Measurements from ENCODE around the gene ADPRS. TPM values are rescaled to one million over a fixed set of nuclear protein-coding genes. Genes with fewer than 3 reads are reported as not detected.

Gene ADPRS
- total and polyA plus RNA-seq, 2 donors (not counting 1 experiment from before 2014, with no cell fraction given): 25.3 to 30.9 TPM

DNA sequence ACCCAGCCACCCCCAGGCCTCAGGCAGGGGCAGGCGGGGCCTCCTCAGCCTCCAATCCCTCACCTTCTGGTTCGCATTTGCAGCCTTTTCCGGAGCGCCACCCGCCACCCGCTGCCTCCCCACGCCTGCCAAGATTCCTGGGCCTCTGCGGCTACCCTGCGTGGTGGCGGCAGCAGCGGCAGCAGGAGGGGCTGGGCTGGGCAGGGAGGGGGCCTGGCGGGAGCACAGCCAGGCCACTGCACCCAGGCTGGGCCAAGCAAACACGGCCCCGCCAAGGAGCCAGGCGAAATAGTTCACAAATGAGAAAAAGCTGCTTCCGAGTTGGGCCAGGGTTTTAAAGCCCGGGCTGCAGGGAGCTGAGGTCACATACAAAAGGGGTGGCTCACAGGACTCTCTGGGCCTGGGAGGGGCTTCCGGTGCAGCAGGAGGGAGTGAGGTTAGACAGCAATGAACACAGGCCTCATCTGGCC lies 26.5 kb downstream of the ADPRS start:
- H3K36me3 ChIP-seq (ENCODE audit: control insufficient read depth, insufficient read depth, low read length): no peaks in the 10 kb centered on the region
- H3K27ac ChIP-seq (ENCODE audit: insufficient read depth, low read length): peak overlapping the region; percentile 1
- peaks cover 8% of the 10 kb centered on the region for H3K4me1 ChIP-seq (ENCODE audit: control insufficient read depth, extremely low read depth, insufficient read depth, low read length)
- H3K79me2 ChIP-seq (ENCODE audit: control insufficient read depth, insufficient read depth, low read length): no peaks in the 10 kb centered on the region
- H3K4me3 ChIP-seq (replicated peaks in 1 of 4; ENCODE audit: control extremely low read depth in 1 of 4, insufficient read depth in 1 of 4, low read depth in 3 of 4, low read length in 4 of 4): no peak overlapping the region
- H3K9ac ChIP-seq (ENCODE audit: insufficient read depth, low read length): peak overlapping the region; percentile 13
- H3K27me3 ChIP-seq (ENCODE audit: control insufficient read depth, insufficient read depth, low read length): no peaks in the 10 kb centered on the region
- H3K4me2 ChIP-seq (ENCODE audit: extremely low read depth, insufficient read depth, low read length): peak overlapping the region; percentile 4
- no peaks in the 10 kb centered on the region for H4K20me1 ChIP-seq (ENCODE audit: control insufficient read depth, extremely low read depth, insufficient read depth, low read length)
- DNase-seq (ENCODE audit: low read depth in 2 of 2): peak; percentile 56 to 90
- H2AFZ ChIP-seq (ENCODE audit: low read length): peak overlapping the region; percentile 14
- H3K9me3 ChIP-seq (ENCODE audit: control insufficient read depth, insufficient read depth, low read depth, low read length): no peaks in the 10 kb centered on the region
- no peak for TF ChIP-seq EZH2 (IDR thresholded peaks at IDR 0.05; ENCODE audit: low read length, missing control alignments)
- TF ChIP-seq, protein P1, sequence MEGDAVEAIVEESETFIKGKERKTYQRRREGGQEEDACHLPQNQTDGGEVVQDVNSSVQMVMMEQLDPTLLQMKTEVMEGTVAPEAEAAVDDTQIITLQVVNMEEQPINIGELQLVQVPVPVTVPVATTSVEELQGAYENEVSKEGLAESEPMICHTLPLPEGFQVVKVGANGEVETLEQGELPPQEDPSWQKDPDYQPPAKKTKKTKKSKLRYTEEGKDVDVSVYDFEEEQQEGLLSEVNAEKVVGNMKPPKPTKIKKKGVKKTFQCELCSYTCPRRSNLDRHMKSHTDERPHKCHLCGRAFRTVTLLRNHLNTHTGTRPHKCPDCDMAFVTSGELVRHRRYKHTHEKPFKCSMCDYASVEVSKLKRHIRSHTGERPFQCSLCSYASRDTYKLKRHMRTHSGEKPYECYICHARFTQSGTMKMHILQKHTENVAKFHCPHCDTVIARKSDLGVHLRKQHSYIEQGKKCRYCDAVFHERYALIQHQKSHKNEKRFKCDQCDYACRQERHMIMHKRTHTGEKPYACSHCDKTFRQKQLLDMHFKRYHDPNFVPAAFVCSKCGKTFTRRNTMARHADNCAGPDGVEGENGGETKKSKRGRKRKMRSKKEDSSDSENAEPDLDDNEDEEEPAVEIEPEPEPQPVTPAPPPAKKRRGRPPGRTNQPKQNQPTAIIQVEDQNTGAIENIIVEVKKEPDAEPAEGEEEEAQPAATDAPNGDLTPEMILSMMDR (conservative IDR thresholded peaks at IDR 0.05 in 1 of 2, IDR thresholded peaks at IDR 0.05 in 1 of 2; ENCODE audit: low read depth in 1 of 2, low read length in 2 of 2): no peak

GRCh38 chr1:36115931-36116330 lies 27.2 kb downstream of the ADPRS start:
- peak overlapping the region; percentile 20 for H3K27ac ChIP-seq (ENCODE audit: insufficient read depth, low read length)
- DNase-seq (ENCODE audit: low read depth in 2 of 2): peak in 1 of 2 donors; percentile 58
- no peaks in the 10 kb centered on the region for H4K20me1 ChIP-seq (ENCODE audit: control insufficient read depth, extremely low read depth, insufficient read depth, low read length)
- H3K4me1 ChIP-seq (ENCODE audit: control insufficient read depth, extremely low read depth, insufficient read depth, low read length): peaks cover 8% of the 10 kb centered on the region
- H3K4me3 ChIP-seq (replicated peaks in 1 of 4; ENCODE audit: control extremely low read depth in 1 of 4, insufficient read depth in 1 of 4, low read depth in 3 of 4, low read length in 4 of 4): no peak overlapping the region
- no peaks in the 10 kb centered on the region for H3K36me3 ChIP-seq (ENCODE audit: control insufficient read depth, insufficient read depth, low read length)
- TF ChIP-seq EZH2 (IDR thresholded peaks at IDR 0.05; ENCODE audit: low read length, missing control alignments): no peak
- TF ChIP-seq, protein P1 (conservative IDR thresholded peaks at IDR 0.05 in 1 of 2, IDR thresholded peaks at IDR 0.05 in 1 of 2; ENCODE audit: low read depth in 1 of 2, low read length in 2 of 2): no peak
- no peak overlapping the region for H2AFZ ChIP-seq (ENCODE audit: low read length)
- H3K4me2 ChIP-seq (ENCODE audit: extremely low read depth, insufficient read depth, low read length): peak overlapping the region; percentile 4
- no peak overlapping the region for H3K9ac ChIP-seq (ENCODE audit: insufficient read depth, low read length)
- H3K27me3 ChIP-seq (ENCODE audit: control insufficient read depth, insufficient read depth, low read length): no peaks in the 10 kb centered on the region
- no peaks in the 10 kb centered on the region for H3K79me2 ChIP-seq (ENCODE audit: control insufficient read depth, insufficient read depth, low read length)
- no peaks in the 10 kb centered on the region for H3K9me3 ChIP-seq (ENCODE audit: control insufficient read depth, insufficient read depth, low read depth, low read length)

- Histone ChIP-seq H3K27me3 (ENCODE audit: control insufficient read depth, insufficient read depth, low read length) (no peaks in the 10 kb centered on the region), H4K20me1 (ENCODE audit: control insufficient read depth, extremely low read depth, insufficient read depth, low read length) (no peaks in the 10 kb centered on the region), H3K79me2 (ENCODE audit: control insufficient read depth, insufficient read depth, low read length) (no peaks in the 10 kb centered on the region), H3K36me3 (ENCODE audit: control insufficient read depth, insufficient read depth, low read length) (no peaks in the 10 kb centered on the region), H3K27ac (ENCODE audit: insufficient read depth, low read length) (no peak overlapping the region), H3K4me1 (ENCODE audit: control insufficient read depth, extremely low read depth, insufficient read depth, low read length) (peaks cover 8% of the 10 kb centered on the region), H2AFZ (ENCODE audit: low read length) (no peak overlapping the region), H3K4me3 (replicated peaks in 1 of 4; ENCODE audit: control extremely low read depth in 1 of 4, insufficient read depth in 1 of 4, low read depth in 3 of 4, low read length in 4 of 4) (no peak overlapping the region), H3K4me2 (ENCODE audit: extremely low read depth, insufficient read depth, low read length) (no peak overlapping the region), H3K9me3 (ENCODE audit: control insufficient read depth, insufficient read depth, low read depth, low read length) (no peaks in the 10 kb centered on the region), H3K9ac (ENCODE audit: insufficient read depth, low read length) (no peak overlapping the region)
- no peak for DNase-seq (ENCODE audit: low read depth in 2 of 2)
- TF ChIP-seq EZH2 (IDR thresholded peaks at IDR 0.05; ENCODE audit: low read length, missing control alignments): no peak
- TF ChIP-seq, protein P1 (conservative IDR thresholded peaks at IDR 0.05 in 1 of 2, IDR thresholded peaks at IDR 0.05 in 1 of 2; ENCODE audit: low read depth in 1 of 2, low read length in 2 of 2): no peak
Observed at GRCh38 chr1:36116901-36117300, 28.2 kb downstream of the ADPRS start.
